ENCODE results near the gene ATF7IP2. TPM values are rescaled to one million over a fixed set of nuclear protein-coding genes. Genes with fewer than 3 reads are reported as not detected.

ATF7IP2 gene
- total and polyA plus RNA-seq, 7 donors: 3.7 to 22.0 (median 13.3) TPM

- intact Hi-C loops (cut with DNase I): no loop called here
- Histone ChIP-seq H3K4me1 (no peaks in the 10 kb centered on the region), H3K4me3 (no peak overlapping the region), H3K27me3 (no peaks in the 10 kb centered on the region), H3K36me3 (peaks cover 4 to 79% (median 38%) of the 10 kb centered on the region in 4 donors), H3K9me3 (no peaks in the 10 kb centered on the region), H3K27ac (no peak overlapping the region)
- no peak for TF ChIP-seq CTCF (IDR thresholded peaks at IDR 0.05)
- TF ChIP-seq POLR2A (IDR thresholded peaks at IDR 0.05): no peak
- no peak for TF ChIP-seq EP300 (IDR thresholded peaks at IDR 0.05)
- TF ChIP-seq POLR2AphosphoS5 (IDR thresholded peaks at IDR 0.05): no peak
- no peak for DNase-seq
Observed at GRCh38 chr16:10531582-10531981, 145.7 kb downstream of the ATF7IP2 start.

Small RNA genes lying within 50 kb of the gene (small RNA-seq; reads per million reads assigned to genes)
- gene RNU6-633P: 0 reads per million in 3 donors

Other genes starting within 250 kb of the ATF7IP2 start
- under 1 TPM; under 0.01 to 0.36 (median 0.22) TPM for gene GRIN2A, start 203.6 kb upstream of the ATF7IP2 start, total RNA-seq
- gene GRIN2A, start 203.6 kb upstream of the ATF7IP2 start, polyA plus RNA-seq: under 1 TPM; under 0.01 to 0.09 (median under 0.01) TPM
- gene EMP2, start 194.5 kb downstream of the ATF7IP2 start, total RNA-seq: 10 to 100 TPM; 38.3 to 57.3 (median 42.8) TPM
- gene EMP2, start 194.5 kb downstream of the ATF7IP2 start, polyA plus RNA-seq: 10 to 100 TPM in 2 of 3 donors, 1 to 10 TPM in 1; 7.2 to 49.5 (median 10.6) TPM

Measured in sigmoid colon (tissue), 7 donors.